ENCODE data around the gene PPA2. TPM values are rescaled to one million over a fixed set of nuclear protein-coding genes. Genes with fewer than 3 reads are reported as not detected.

The PPA2 gene
- total RNA-seq, 2 donors from 2014 or later: 57.4 to 279 TPM

GRCh38 chr4:105327956-105328355 lies 145.9 kb downstream of the PPA2 start:
- no peak for DNase-seq
- Histone ChIP-seq H3K9me3 (no peaks in the 10 kb centered on the region), H3K27ac (no peak overlapping the region), H3K4me3 (no peak overlapping the region), H3K27me3 (no peaks in the 10 kb centered on the region), H3K36me3 (replicated peaks in 1 of 2; ENCODE audit: insufficient read depth in 1 of 2, low read depth in 2 of 2) (no peaks in the 10 kb centered on the region), H3K4me1 (no peaks in the 10 kb centered on the region)
- no peak for TF ChIP-seq POLR2A (IDR thresholded peaks at IDR 0.05)
- no peak for TF ChIP-seq CTCF (IDR thresholded peaks at IDR 0.05)
- no peak for ATAC-seq
- intact Hi-C loops (cut with DNase I): no loop called here

- TF ChIP-seq CTCF (IDR thresholded peaks at IDR 0.05) (no peak), POLR2A (IDR thresholded peaks at IDR 0.05) (no peak)
- no peaks in the 10 kb centered on the region for H3K9me3 ChIP-seq
- intact Hi-C loops (cut with DNase I): no loop called here
- WGBS, 2 donors: 76 to 91% methylated on average over 2 of the region's 2 CpGs
- no peak for ATAC-seq
- no peak for DNase-seq
- H3K4me1 ChIP-seq: no peaks in the 10 kb centered on the region
- no peak overlapping the region for H3K4me3 ChIP-seq
- H3K27ac ChIP-seq: no peak overlapping the region
- no peaks in the 10 kb centered on the region for H3K36me3 ChIP-seq (replicated peaks in 1 of 2; ENCODE audit: insufficient read depth in 1 of 2, low read depth in 2 of 2)
- no peaks in the 10 kb centered on the region for H3K27me3 ChIP-seq
Measured at GRCh38 chr4:105327222-105327621, 146.6 kb downstream of the PPA2 start.

Small RNAs within 50 kb of the gene (small RNA-seq; reads per million reads assigned to genes)
- gene RNU6-553P: not detected

Other genes with a start within 250 kb of the PPA2 start
- 10 to 100 TPM; 22.4 to 24.6 TPM for gene ARHGEF38, start 78.6 kb upstream of the PPA2 start, total RNA-seq
- gene INTS12, start 234.6 kb upstream of the PPA2 start, total RNA-seq: 10 to 100 TPM in 1 of 2 donors, 1 to 10 TPM in 1; 9.3 to 10.2 TPM
- 1 to 10 TPM; 3.9 to 5.9 TPM for gene GSTCD, start 234.7 kb upstream of the PPA2 start, total RNA-seq